H1 (cell line): ENCODE measurements around the gene IFITM2. TPM values are rescaled to one million over a fixed set of nuclear protein-coding genes. Genes with fewer than 3 reads are reported as not detected.

Experiments
- CHD7 ChIP-seq: fragments of 300-600 bp; sonication (generic); IDR thresholded peaks from 2 replicates; pipeline ENCODE4 v1.7.1; 2012; ENCODE audit warnings: low read length, moderate library complexity, mild to moderate bottlenecking, inconsistent platforms; ENCODE audit not compliant: insufficient replicate concordance
- HDAC6 ChIP-seq: IDR thresholded peaks from one replicate; pipeline ENCODE4 v1.7.1; 2012; ENCODE audit warnings: low read depth, mild to moderate bottlenecking, inconsistent platforms, low read length, moderate library complexity
- MAFK ChIP-seq: IDR thresholded peaks from 2 replicates; pipeline ENCODE4 v1.6.1; 2012; ENCODE audit warnings: low read depth, mild to moderate bottlenecking, improper control_type of control experiment, low read length
- NANOG ChIP-seq: IDR thresholded peaks from 2 replicates; pipeline ENCODE4 v1.6.1; 2011; ENCODE audit warnings: low read length, low read depth, mild to moderate bottlenecking, inconsistent platforms; ENCODE audit not compliant: insufficient read depth, poor library complexity, severe bottlenecking
- SP1 ChIP-seq: IDR thresholded peaks from 2 replicates; pipeline ENCODE4 v1.6.1; 2011; ENCODE audit warnings: low read depth, low read length
- polyA plus RNA-seq, 7 experiments: library from polyadenylated mRNA; depleted of rRNA in 3 of 7; stranded (reverse) in 5 of 7; unstranded in 2 of 7; fragments of >200 nt in 5 of 7; fragments of 200-250 nt in 2 of 7; gene quantifications; 1 replicate in 5 of 7; 2 replicates in 1 of 7; 4 replicates in 1 of 7; pipeline versions ENCODE4 v1.2.1 to v1.2.3, GENCODE V29; 2011 to 2013; ENCODE audit warnings: missing spikeins in 2 of 7, mixed read lengths in 2 of 7
- total RNA-seq: library from RNA; stranded (reverse); fragmentation: NEBNext Ultra II Directional; extraction: Animal tissue kit (Norgen Biotek cat#: 25700); gene quantifications from 2 replicates; pipeline ENCODE4 v1.2.1, GENCODE V29; 2021
- TF ChIP-seq, protein P1 (sequence below): IDR thresholded peaks from 2 replicates; pipeline ENCODE4 v1.6.1; 2012; ENCODE audit warnings: inconsistent platforms

Gene IFITM2
- total and polyA plus RNA-seq, 2 of the 8 experiments (the other 6 are each of a cell fraction or from before 2014, with no cell fraction given): 399 to 764 TPM

- TF ChIP-seq, protein P1, sequence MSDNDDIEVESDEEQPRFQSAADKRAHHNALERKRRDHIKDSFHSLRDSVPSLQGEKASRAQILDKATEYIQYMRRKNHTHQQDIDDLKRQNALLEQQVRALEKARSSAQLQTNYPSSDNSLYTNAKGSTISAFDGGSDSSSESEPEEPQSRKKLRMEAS: no peak
- no peak for TF ChIP-seq NANOG
- TF ChIP-seq HDAC6: no peak
- TF ChIP-seq MAFK: no peak
- TF ChIP-seq SP1: no peak
- no peak for TF ChIP-seq CHD7
Measured at GRCh38 chr11:342328-342727, 34.7 kb downstream of the IFITM2 start (continued).
